Osteocyte (in vitro differentiated cells): Measurements from ENCODE around the gene VGLL4. TPM values are rescaled to one million over a fixed set of nuclear protein-coding genes. Genes with fewer than 3 reads are reported as not detected.

Experiments used
- DNase-seq: peaks from one replicate; pipeline ENCODE4 v3.0.0; 2021; ENCODE audit warnings: mixed read lengths; ENCODE audit not compliant: unreplicated experiment; ENCODE audit errors: extremely low spot score
- H3K27ac Mint-ChIP-seq: one replicate; pipeline ENCODE4 v1.8.0; 2021; ENCODE audit warnings: mild to moderate bottlenecking, mixed read lengths; ENCODE audit not compliant: unreplicated experiment
- H3K27me3 Mint-ChIP-seq: one replicate; pipeline ENCODE4 v1.8.0; 2021; ENCODE audit warnings: mixed read lengths; ENCODE audit not compliant: unreplicated experiment
- H3K36me3 Mint-ChIP-seq: one replicate; pipeline ENCODE4 v1.8.0; 2021; ENCODE audit warnings: mixed read lengths; ENCODE audit not compliant: unreplicated experiment
- H3K4me1 Mint-ChIP-seq: one replicate; pipeline ENCODE4 v1.8.0; 2021; ENCODE audit warnings: mixed read lengths; ENCODE audit not compliant: unreplicated experiment
- H3K4me3 Mint-ChIP-seq: one replicate; pipeline ENCODE4 v1.8.0; 2021; ENCODE audit warnings: mild to moderate bottlenecking, moderate library complexity, mixed read lengths; ENCODE audit not compliant: unreplicated experiment
- H3K9me3 Mint-ChIP-seq: one replicate; pipeline ENCODE4 v1.8.0; 2021; ENCODE audit warnings: mixed read lengths; ENCODE audit not compliant: unreplicated experiment
- CTCF ChIP-seq: fragments of 200-600 bp; sonication (generic); IDR thresholded peaks from 2 replicates; pipeline ENCODE4 v1.5.0; 2021; ENCODE audit warnings: antibody characterized with exemption, mild to moderate bottlenecking, moderate library complexity
- total RNA-seq: library from RNA; stranded (reverse); gene quantifications from 2 replicates; pipeline ENCODE4 v1.2.1, GENCODE V29; 2021

VGLL4 gene
- total RNA-seq, 1 donor from 2014 or later: 139 TPM

- peaks cover 72% of the 10 kb centered on the region for H3K4me1 Mint-ChIP-seq
- peaks cover 31% of the 10 kb centered on the region for H3K36me3 Mint-ChIP-seq
Observed at GRCh38 chr3:11638495-11639358, 5.0 kb downstream of the VGLL4 start.

GRCh38 chr3:11637901-11638458 lies 5.7 kb downstream of the VGLL4 start:
- H3K36me3 Mint-ChIP-seq: peaks cover 33% of the 10 kb centered on the region
- H3K9me3 Mint-ChIP-seq: no peaks in the 10 kb centered on the region
- H3K27ac Mint-ChIP-seq: peak overlapping the region; percentile 100
- H3K27me3 Mint-ChIP-seq: no peaks in the 10 kb centered on the region
- no peak for TF ChIP-seq CTCF
- no peak for DNase-seq
- H3K4me3 Mint-ChIP-seq: peak overlapping the region; percentile 98
- H3K4me1 Mint-ChIP-seq: peaks cover 80% of the 10 kb centered on the region

More at GRCh38 chr3:11638495-11639358, 5.0 kb downstream of the VGLL4 start:
- H3K27me3 Mint-ChIP-seq: no peaks in the 10 kb centered on the region
- TF ChIP-seq CTCF: no peak
- peak overlapping the region; percentile 98 for H3K4me3 Mint-ChIP-seq
- H3K27ac Mint-ChIP-seq: peak overlapping the region; percentile 100
- DNase-seq: no peak
- no peaks in the 10 kb centered on the region for H3K9me3 Mint-ChIP-seq

- Mint-ChIP-seq H3K27me3 (no peaks in the 10 kb centered on the region), H3K27ac (peak overlapping the region; percentile 100), H3K4me1 (peaks cover 94% of the 10 kb centered on the region), H3K36me3 (peaks cover 22% of the 10 kb centered on the region), H3K4me3 (peak overlapping the region; percentile 98), H3K9me3 (no peaks in the 10 kb centered on the region)
- DNase-seq: no peak
- no peak for TF ChIP-seq CTCF
Observed at GRCh38 chr3:11636394-11636770, 7.3 kb downstream of the VGLL4 start.

- Mint-ChIP-seq H3K27me3 (no peaks in the 10 kb centered on the region), H3K9me3 (no peaks in the 10 kb centered on the region), H3K4me3 (peak overlapping the region; percentile 6), H3K36me3 (peaks cover 22% of the 10 kb centered on the region), H3K27ac (peak overlapping the region; percentile 16), H3K4me1 (peaks cover 96% of the 10 kb centered on the region)
- no peak for DNase-seq
- no peak for TF ChIP-seq CTCF
Observed at GRCh38 chr3:11635680-11636393, 7.9 kb downstream of the VGLL4 start.
